HG02870 (cell line): ENCODE measurements around the gene MEAF6.
"Not testable (repeated sequence)": the region's sequence is repeated elsewhere in the genome, so short reads cannot be mapped to it uniquely, and the experiment has no call there.

Source experiments
- ATAC-seq: cut with Tn5 transposase; IDR thresholded peaks from one replicate; pipeline ENCODE4 v1.9.1; 2021; ENCODE audit warnings: mild to moderate bottlenecking, moderate library complexity; ENCODE audit not compliant: unreplicated experiment

The MEAF6 gene

DNA sequence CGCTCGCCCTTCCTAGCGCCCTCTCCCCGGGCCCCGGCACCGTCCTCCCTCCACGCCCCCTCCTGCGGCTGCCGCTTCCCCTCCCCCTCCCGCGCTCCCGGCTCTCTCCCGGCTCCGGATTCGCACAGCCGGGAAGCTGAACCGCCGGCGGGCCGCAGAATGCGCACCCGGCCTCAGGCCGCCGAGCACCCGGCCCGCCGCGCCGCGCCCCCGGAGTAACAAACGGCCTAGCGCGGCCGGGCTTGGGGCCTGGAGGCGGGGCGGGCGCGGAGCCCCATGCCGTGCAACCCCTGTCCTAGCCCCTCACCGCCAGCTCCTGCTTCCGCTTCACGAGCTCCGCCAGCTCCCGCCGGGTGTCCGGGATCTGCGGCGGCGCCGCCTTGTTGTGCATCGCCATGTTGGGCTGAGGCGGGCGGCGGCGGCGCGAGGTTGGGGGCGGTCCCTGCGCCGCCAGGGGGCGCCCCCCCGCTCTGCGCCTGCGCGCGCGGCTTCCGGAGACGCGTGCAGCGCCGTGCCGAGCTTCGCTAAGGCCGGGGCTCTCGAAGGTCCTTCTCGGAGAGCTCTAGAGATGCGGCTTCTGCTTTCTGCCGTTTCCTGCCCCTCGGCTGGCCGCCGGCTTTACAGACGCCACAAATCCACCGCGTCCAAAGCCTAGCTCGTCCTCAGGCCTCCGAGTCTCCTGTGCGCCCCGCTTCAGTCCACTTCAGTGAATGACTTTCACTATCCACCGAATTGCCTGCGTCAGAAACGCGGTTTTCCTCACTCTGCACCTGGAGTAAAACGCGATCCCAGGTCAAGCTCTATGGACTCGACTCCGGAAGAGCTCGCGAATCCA, at the start of gene MEAF6:
Gene MEAF6, minus strand, starts transcription at position 417 of the 835 bp plus-strand sequence. Its CDS starts 20 bp downstream, at position 397.
- ATAC-seq: peak; percentile 79

DNA sequence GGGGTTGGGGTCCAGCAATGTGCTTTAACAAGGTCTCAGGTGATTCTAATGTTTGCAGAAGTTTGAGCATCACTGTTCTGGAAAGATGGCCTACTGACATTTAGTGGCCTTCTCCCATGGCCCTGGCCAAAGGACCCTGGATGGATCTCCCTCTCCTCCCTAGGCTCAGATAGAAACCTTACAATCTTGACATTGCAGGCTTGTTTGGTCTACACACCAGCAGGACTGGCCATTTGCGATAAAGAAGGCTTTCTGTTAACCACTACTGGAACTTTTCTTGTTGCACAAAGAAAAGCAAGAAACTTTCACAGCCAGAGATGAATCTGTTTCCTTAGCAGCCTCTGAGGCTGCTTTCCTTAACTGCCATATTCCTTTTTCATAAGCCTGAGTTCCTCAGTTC, 48.4 kb upstream of the MEAF6 start:
- ATAC-seq: no peak

DNA sequence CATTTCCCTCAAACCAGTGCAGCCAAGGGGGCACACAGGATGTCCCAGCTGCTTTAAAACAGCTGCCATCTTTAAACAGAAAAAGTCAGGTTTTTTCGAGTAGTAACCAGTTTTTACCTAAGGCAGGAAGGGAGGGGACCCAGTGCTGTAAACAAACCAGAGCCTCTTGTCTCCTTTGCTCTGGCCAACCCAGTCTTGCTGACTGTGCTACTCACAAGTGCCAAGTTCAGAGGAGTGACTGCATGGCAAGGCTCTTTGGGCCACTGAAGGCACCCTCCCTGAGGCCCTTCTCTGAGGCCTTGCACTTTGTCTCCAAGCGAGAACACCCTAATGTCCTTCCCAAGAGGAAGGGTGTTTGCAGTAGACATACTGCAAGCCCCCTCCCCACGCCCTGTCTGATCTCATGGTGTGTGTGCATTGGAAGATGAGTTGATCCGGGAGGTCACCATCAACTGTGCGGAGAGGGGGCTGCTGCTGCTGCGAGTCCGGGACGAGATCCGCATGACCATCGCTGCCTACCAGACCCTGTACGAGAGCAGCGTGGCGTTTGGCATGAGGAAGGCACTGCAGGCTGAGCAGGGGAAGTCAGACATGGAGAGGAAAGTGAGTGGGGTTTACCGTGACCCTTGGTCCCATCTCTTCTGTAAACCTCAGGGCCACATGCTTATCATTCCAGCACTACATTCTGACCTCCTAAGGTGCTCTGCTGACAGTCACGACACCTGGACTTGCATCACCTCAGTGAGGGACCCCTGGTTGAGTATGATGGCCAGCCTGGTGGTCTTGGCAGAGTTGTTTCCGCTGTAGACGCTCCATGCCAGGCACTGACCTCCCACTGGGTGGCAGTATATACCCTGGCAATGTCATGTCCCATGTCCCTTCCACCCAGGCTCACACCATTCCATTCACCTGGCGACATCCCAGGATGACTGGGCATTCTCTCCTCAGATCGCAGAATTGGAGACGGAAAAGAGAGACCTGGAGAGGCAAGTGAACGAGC, 46.9 kb upstream of the MEAF6 start:
- no peak for ATAC-seq

DNA sequence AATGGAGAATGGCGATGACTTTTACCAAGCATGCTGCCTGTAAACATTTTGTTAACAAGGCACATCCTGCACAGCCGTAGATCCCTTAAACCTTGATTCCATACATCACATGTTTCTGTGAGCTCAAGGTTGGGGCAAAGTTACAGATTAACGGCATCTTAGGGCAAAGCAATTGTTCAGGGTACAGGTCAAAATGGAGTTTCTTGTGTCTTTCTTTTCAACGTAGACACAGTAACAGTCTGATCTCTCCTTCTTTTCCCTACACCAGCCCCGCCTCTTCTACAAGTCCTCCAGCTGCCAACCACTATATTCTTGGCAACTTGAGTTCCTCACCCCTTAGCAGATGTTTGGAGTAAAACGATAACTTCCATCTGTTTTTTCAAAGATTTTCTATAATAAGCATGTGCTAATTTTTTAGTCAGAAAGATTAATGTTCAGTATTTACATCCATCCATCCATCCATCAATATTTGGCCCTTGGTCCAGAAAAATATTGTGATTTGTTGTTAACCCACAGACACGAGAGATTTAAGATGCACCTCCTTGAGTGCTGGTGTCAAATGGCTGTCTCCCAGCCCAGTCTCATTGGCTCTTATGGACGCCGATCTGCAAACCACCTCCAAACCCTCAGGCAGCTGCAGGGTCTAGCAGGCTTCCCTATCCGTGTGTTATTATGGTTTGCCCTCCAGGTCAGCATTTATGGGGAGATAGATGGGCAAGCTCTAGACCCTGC, 46.0 kb upstream of the MEAF6 start:
- ATAC-seq: no peak

DNA sequence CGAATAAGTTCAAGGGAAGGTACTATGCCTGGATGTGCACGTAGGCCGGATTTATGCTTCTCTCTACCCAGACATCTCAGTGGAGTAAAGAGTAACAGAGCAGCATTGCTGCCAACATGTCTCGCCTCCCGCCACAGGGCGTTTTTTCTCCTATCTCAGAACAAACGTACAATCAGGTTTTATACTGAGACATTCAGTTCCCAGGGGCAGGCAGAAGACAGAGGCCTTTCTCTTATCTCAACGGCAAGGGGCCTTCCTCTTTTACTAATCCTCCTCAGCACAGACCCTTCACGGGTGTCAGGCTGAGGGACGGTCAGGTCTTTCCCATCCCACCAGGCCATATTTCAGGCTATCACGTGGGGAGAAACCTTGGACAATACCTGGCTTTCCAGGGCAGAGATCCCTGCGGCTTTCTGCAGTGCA, 45.4 kb upstream of the MEAF6 start:
- not testable (repeated sequence) for ATAC-seq

DNA sequence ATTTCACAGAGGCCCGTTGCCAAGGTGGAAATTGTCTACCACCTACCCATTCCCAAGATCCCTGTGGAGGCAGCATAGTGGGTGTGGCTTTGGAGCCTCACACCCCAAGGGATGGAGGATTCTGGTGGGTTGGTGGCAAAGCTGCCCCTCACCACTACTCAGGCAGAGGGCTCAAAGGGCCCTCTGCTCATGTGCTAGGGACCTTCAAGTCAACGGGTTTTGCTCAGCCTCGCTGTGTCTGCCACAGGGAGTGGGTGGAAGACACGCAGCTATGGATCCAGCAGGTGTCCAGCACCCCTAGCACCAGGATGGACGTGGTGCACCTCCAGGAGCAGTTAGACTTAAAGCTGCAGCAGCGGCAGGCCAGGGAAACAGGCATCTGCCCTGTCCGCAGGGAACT, 44.5 kb upstream of the MEAF6 start:
- no peak for ATAC-seq

DNA sequence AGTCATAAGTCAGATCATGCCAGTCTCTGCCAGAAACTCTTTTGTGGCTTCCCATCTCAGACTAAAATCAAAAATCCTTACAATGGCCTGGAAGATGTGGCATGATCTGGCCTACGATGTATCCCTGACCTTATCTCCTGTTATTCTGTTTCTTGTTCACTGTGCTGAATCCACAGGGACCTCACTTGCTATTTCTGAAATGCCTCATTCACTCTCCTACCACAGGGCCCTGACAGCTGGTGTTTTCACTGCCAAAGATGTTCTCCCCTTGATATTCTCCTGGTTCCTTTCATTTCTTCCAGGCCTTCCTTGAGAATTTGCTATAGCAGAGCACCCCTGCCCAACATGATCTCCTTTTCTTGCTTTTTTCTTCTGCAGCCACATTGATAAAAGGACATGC, 43.8 kb upstream of the MEAF6 start:
- no peak for ATAC-seq

DNA sequence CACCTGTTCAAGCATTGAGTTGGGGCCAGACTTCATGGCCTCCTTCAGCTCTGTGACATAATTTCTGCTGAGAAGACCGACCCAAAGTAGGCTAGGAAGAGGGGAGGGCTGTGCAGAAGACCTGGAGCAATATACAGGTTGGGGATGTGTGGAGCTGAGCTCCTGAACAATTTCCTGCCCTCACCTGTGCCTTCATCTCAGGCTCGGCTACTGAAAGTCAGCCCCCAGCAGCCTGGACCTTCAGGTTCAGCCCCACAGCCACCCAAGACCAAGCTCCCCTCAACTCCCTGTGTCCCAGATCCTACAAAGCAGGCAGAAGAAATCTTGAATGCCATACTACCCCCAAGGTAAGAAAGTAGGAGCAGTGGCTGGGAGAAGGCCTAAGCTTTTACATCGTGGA, 42.8 kb upstream of the MEAF6 start:
- ATAC-seq: no peak

DNA sequence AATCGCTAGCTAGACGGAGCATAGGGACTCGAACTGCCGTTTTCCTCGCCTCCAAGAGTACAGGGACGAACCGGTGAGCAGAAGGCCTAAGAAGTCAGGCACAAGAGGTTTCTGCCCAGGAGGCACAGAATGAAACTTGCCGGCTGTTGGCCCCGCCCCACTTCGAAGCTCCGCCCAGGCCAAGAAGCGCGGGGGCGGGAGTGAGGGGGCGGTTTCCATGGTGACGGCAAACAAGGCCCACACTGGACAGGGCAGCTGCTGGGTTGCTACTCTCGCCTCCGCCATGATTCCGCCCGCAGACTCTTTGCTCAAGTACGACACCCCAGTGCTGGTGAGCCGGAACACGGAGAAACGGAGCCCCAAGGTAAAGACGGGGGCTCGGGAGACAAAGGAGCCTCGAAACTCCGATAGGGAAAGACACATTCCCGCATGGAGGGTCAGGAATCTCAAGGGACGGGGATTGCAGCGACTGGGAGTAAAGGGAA, 42.2 kb upstream of the MEAF6 start, which contains the start of gene DNALI1:
Gene DNALI1, plus strand, starts transcription at position 229 of the 485 bp plus-strand sequence. Its CDS starts 55 bp downstream, at position 284.
- no peak for ATAC-seq

DNA sequence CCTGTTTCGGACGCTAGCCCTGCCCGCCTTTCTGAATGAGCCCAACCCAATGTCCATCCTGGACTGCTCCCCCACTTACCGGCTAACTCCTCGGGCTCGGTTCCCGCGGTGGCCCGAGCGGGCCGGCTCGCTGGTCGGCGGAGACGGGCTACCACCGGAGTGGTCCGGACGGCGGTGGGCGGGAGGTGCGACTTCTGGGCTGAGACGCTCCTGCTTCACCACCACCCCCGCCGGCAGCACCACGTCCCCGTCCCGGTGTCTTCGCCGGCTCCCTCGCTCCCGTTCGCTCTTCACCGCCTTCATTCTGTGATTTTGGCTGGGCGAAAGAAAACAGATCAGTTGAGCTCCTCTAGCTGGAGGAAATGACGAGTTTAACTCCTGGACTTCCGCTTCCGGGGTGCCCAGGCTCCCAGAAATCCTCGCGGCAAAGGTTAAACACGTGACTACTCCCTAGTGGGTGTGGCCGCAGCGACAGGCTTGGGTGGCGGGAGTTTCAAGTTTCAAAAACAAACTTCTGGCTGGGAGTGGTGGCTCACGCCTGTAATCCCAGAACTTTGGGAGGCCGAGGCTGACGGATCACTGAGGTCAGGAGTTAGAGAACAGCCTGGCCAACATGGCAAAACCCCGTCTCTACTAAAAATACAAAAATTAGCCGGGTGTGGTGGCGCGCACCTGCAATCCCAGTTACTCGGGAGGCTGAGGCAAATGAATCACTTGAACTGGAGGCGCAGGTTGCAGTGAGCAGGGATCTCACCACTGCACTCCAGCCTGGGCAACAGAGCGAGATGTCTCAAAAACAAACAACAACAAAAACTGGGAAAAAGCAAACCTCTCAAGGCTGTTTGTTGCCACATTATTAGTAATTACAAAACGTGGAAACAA, 39.6 kb upstream of the MEAF6 start, which contains the start of gene SNIP1:
Gene SNIP1, minus strand, starts transcription at position 367 of the 882 bp plus-strand sequence. Its CDS starts 64 bp downstream, at position 303.
- peak; percentile 66 for ATAC-seq

DNA sequence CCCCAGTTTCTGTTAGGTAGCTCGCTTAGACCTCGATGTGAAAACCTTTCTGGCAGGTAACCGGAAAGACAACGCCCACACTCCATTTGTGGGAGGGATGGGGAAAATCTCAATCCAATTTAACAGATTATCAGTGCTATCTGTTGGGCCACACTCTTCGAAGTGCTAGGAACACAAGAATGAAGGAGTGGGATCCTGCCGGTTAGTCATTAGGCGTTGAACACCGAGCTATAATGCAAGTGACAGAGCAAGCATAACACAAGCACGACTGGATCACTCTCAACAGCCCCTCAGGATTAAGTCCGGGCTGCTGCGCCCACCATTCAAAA, 39.0 kb upstream of the MEAF6 start:
- peak; percentile 16 for ATAC-seq

DNA sequence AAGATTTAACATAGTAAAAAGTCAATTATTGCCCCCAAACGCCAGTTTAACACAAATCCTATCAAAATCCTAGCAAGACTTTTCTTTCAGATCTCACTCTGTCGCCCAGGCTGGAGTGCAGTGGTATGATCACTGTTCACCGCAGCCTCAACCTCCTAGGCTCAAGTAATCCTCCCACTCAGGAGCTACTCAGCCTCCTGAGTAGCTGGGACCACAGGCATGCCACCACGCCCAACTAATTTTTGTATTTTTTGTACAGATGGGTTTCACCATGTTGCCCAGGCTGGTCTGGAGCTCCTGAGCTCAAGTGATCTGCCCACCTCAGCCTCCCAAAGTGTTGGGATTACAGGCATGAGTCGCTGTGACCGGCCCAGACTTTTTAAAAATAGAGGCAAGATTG, 34.8 kb upstream of the MEAF6 start:
- no peak for ATAC-seq

DNA sequence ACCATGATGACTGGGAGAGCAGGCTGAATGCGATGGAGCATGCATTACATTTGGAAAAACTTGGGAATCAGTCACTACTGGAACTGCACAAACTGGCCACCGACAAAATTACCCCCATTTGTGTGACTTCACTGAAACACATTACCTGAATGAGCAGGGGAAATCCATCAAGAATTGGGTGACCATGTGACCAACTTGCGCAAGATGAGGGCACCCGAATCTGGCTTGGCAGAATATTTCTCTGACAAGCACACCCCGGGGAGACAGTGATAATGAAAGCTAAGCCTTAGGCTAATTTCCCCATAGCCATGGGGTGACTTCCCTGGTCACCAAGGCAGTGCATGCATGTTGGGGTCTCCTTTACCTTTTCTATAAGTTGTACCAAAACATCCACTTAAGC, 30.5 kb upstream of the MEAF6 start:
- no peak for ATAC-seq

DNA sequence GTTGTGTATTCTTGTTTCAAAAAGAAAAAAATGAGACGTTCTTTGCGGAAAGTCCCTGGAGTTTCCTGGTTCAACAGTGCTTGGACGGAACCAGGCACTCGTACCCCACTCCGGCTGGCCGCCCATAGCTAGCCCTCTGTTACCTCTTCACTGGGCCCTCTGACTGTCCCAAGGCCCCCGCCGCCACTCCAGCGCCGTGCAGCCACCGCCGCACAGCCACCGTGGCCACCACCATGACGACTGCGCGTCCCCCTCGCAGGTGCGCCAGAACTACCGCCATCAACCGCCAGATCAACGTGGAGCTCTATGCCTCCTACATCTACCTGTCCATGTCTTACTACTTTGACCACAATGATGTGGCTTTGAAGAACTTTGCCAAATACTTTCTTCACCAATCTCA, 30.0 kb upstream of the MEAF6 start:
- no peak for ATAC-seq

DNA sequence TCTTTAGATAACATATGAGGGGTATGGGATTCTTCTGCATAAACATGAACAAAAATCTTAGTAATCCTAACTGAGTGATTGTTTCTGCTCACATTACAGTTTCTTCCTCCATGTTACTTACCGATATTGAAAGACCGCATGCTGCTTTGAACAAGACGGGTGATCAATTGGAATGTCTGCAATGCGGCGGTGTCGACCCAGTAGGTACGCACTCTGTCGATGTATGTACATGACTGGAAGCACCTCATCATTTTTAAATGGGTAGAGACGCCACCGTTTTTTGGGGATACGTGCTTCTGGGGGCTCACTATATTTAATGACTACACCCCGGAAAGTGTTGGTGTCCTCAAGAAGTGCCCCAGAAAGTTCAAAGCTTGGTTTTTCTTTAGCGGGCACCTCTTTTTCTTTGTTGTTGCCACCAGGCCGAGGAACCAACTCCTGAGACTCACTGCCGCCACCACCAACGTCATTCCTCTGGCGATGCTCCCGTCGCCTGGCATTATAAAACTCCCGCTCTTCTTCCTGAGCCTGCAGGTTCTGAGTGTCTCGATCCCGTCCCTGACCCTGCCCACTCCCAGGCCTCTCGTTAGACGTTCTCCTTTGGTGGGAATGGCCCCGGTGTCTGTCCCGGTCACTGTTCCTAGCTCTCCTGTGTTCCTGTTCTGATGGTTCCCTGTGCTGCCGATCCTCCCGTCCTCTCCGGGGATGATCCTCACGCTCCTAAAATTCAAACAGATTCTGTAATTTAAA, 25.6 kb upstream of the MEAF6 start:
- no peak for ATAC-seq

DNA sequence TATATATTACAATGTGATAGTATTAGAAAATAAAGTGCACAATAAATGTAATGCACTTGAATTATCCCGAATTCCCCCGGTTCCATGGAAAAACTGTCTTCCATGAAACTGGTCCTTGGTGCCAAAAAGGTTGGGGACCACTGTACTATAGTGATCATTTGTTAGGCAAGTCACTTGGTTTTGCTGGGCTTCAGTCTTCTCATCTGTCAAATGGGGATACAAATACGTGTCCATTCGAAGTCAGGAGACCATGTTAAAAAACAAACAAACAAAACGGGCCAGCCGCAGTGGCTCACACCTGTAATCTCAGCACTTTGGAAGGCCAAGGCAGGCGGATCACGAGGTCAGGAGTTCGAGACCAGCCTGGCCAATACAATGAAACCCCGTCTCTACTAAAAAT, 24.6 kb upstream of the MEAF6 start:
- ATAC-seq: not testable (repeated sequence)

DNA sequence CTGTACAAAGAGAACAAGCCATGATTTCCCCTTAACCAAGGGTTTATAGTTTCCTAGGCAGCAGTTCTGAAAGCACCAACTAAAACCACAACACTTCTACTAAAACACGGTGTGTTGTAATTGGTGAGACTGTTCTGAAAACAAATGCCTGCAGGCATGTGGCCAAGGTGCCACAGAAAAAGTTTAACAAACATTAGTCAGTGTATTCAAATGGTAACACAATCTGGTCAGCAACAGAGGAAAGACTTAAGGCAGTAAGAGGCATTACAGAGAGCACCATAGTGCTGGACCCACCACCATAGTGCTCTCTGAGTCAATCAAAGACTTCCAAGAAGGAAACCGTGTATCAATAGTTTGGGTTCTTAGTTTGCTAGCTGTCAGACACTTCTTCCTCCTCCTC, 22.8 kb upstream of the MEAF6 start:
- ATAC-seq: no peak

DNA sequence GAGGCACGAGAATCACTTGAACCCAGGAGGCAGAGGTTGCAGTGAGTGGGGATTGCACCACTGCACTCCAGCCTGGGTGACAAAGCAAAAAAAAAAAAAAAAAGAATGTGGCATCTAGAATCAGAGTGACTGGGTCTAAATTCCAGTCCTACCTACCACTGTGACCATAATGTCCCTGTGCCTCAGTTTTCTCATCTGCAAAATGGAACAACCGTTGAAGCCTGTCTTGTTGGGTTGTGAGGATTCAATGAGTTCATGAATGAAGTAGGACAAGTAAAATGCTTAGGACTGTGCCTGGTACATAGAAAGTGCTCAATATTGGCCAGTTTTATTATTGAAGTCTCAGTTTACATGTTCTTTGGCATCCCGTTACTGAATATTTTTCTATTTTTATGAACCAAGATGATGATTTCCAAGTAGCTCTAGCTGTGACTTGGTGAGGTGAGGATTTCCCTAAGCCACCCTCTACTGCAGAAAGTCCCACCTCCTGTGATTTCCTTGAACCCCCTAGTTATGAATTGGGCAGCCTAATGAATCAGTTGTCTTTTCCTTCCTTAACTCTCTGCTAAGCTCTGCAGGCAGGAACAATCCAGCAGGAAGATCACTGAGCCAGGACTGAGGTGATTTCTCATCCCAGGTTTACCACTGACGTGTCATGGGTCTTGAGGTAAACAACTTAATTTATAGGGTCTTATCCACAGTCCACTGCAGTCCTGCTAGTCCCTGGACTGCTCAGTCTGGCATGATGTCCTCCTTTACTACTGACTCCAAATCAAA, 18.9 kb upstream of the MEAF6 start:
- ATAC-seq: no peak
